Measurements from ENCODE around the gene NRTN. TPM values are rescaled to one million over a fixed set of nuclear protein-coding genes. Genes with fewer than 3 reads are reported as not detected.

Gene NRTN
- total and polyA plus RNA-seq, 2 of the 13 experiments (the other 11 are each of a cell fraction or from before 2014, with no cell fraction given), result 4.1 to 5.3 TPM

GRCh38 chr19:5790559-5791520, 14.0 kb upstream of the NRTN start, which contains the start of gene DUS3L (continued):
- peak; percentile 47 for TF ChIP-seq ZBTB7A (CRISPR knock-in tag; IDR thresholded peaks at IDR 0.05)
- peak; percentile 96 for TF ChIP-seq KDM5B (CRISPR knock-in tag; IDR thresholded peaks at IDR 0.05; ENCODE audit: borderline replicate concordance)
- TF ChIP-seq TRAFD1 (CRISPR knock-in tag; IDR thresholded peaks at IDR 0.05; ENCODE audit: borderline replicate concordance), result no peak
- peak; percentile 40; the same call in 1 of the 2 replicates for TF ChIP-seq ZNF597 (CRISPR knock-in tag; IDR thresholded peaks at IDR 0.05)
- peak; percentile 38; the same call in 1 of the 2 replicates for TF ChIP-seq NR2F6 (IDR thresholded peaks at IDR 0.05)
- TF ChIP-seq NR2F6 (CRISPR knock-in tag; IDR thresholded peaks at IDR 0.05), result 0 out of 2 replicates have a peak, but pooled peaks have one; percentile 19
- no peak for TF ChIP-seq CENPT (CRISPR knock-in tag; IDR thresholded peaks at IDR 0.05; ENCODE audit: low read depth)
- TF ChIP-seq ZNF773 (CRISPR knock-in tag; IDR thresholded peaks at IDR 0.05; ENCODE audit: borderline replicate concordance), result no peak
- TF ChIP-seq ZNF496 (CRISPR knock-in tag; IDR thresholded peaks at IDR 0.05; ENCODE audit: insufficient replicate concordance), result no peak
- no peak for TF ChIP-seq SCMH1 (CRISPR knock-in tag; IDR thresholded peaks at IDR 0.05; ENCODE audit: borderline replicate concordance)
- peak; percentile 67; the same call in 1 of the 2 replicates for TF ChIP-seq JUN (CRISPR knock-in tag; IDR thresholded peaks at IDR 0.05)
- TF ChIP-seq FOXK1 (CRISPR knock-in tag; IDR thresholded peaks at IDR 0.05; ENCODE audit: borderline replicate concordance, low read depth), result peak; percentile 44; the same call in 1 of the 2 replicates
- no peak; the same call in 1 of the 2 replicates for TF ChIP-seq CTCF (CRISPR knock-in tag; IDR thresholded peaks at IDR 0.05)
- TF ChIP-seq ZNF274 (CRISPR knock-in tag; IDR thresholded peaks at IDR 0.05), result peak; percentile 71
- TF ChIP-seq TAF15 (IDR thresholded peaks at IDR 0.05; ENCODE audit: low read depth, low read length, poor library complexity, severe bottlenecking), result no peak
- no peak for TF ChIP-seq ZSCAN5A (CRISPR knock-in tag; IDR thresholded peaks at IDR 0.05; ENCODE audit: borderline replicate concordance)
- peak; percentile 81 for TF ChIP-seq ZNF770 (CRISPR knock-in tag; IDR thresholded peaks at IDR 0.05)
- peak; percentile 67; the same call in 1 of the 2 replicates for TF ChIP-seq ZBTB25 (CRISPR knock-in tag; IDR thresholded peaks at IDR 0.05)
